ENCODE data around the gene MTLN.
"Not testable (repeated sequence)": the region's sequence is repeated elsewhere in the genome, so short reads cannot be mapped to it uniquely, and the experiment has no call there.

The MTLN gene

GRCh38 chr2:110198016-110198415, 14.3 kb downstream of the MTLN start:
- no peak for DNase-seq

DNA sequence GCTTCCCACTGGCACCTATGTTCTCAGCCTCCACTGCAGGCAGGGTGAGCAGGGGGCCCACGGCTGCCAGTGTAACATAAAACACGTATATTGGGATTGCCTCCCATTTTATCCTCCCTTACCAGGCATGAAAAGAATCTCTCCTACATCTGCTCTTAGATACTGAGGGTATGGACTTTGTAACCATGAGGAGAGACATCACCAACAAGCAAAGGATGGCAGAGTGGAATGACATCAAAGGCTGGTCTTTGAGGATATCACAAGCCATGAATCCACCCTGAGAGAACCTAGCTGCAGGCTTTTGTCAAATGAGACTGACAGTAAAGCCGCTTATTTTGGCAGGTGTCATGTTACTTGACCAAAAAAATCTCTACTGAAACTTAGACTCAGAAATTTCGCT, 14.9 kb downstream of the MTLN start:
- no peak for DNase-seq

DNA sequence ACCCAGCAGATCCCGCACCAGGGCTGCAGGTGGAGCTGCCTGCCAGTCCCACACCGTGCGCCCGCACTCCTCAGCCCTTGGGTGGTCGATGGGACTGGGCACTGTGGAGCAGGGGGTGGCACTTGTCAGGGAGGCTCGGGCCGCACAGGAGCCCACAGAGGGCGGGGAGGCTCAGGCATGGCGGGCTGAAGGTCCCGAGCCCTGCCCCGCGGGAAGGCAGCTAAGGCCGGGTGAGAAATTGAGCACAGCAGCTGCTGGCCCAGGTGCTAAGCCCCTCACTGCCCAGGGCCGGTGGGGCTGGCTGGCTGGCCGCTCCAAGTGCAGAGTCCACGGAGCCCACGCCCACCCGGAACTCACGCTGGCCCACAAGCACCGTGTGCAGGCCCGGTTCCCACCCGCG, 22.2 kb downstream of the MTLN start:
- DNase-seq: not testable (repeated sequence)

DNA sequence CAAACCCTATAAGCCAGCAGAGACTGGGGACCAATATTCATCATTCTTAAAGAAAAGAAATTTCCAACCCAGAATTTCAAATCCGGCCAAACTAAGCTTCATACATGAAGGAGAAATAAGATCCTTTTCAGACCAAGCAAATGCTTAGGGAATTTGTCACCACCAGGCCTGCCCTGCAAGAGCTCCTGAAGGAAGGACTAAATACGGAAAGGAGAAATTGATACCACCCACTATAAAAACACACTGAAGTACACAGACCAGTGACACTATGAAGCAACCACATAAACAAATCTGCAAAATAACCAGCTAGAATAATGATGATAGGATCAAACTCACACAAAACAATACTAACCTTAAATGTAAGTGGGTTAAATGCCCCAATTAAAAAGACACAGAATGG, 29.9 kb downstream of the MTLN start:
- DNase-seq: no peak

- no peak for DNase-seq
Observed at GRCh38 chr2:110180036-110180435, 32.3 kb downstream of the MTLN start.

GRCh38 chr2:110173523-110173922, 38.8 kb downstream of the MTLN start:
- DNase-seq: no peak

DNA sequence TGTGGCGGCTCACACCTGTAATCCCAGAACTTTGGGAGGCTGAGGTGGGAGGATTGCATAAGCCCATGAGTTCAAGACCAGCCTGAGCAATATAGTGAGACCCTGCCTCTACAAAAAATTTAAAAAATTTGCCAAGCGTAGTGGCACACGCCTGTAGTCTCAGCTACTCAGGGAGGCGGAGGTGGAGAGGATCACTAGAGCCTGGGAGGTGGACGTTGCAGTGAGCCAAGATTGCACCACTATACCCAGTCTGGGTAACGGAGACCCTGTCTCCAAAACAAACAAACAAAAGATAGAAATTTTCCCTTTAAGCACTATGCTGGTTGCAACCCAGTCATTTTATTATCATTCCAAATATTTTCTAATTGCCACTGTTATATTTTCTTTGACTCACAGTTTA, 39.8 kb downstream of the MTLN start:
- DNase-seq: no peak

- no peak for DNase-seq
Observed at GRCh38 chr2:110170102-110170501, 42.2 kb downstream of the MTLN start.

DNA sequence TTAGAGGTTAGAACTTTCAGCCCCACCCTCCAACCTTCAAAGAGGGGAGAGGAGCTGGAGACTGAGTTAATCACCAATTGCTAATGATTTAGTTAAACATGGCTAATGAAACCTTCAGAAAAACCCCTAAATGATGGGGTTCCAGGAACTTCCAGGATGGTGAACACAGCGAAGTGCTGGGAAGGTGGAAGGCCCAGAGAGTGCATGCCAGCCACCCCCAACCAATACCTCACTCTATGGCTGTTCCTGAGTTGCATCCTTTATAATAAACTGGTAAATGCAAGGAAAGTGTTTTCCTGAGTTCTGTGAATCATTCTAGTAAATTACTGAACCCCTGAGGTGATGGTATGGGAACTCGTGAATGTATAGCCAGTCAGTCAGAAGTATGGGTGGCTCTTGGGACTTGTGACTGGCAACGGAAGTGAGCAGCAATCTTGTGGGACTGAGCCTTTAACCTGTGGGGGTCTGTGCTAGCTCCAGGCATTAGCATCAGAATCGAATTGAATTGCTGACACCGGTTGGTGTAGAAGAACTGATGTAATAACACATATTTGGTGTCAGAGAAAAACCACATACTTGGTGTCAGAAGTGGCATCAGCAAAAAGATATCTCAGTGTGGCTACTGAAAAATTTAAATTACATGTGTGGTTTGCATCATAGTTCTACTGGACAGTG, 44.9 kb downstream of the MTLN start:
- DNase-seq: no peak

GRCh38 chr2:110166266-110166665, 46.1 kb downstream of the MTLN start:
- no peak for DNase-seq

All from left hindlimb (tissue), 1 donor.